AG09309 (cell line): ENCODE measurements around the gene AKT1S1.

Source experiments
- DNase-seq: peaks from one replicate; pipeline ENCODE4 v3.0.0-alpha.2; 2010; ENCODE audit warnings: low read depth
- H3K4me3 ChIP-seq: 2 replicates; pipeline ENCODE4 v1.5.1; 2011; ENCODE audit warnings: mild to moderate bottlenecking, low read depth, low read length, moderate library complexity; ENCODE audit not compliant: control insufficient read depth
- TF ChIP-seq, protein P1 (sequence below): IDR thresholded peaks from 2 replicates; pipeline ENCODE4 v1.5.1; 2011; ENCODE audit warnings: mild to moderate bottlenecking, low read depth, low read length, inconsistent platforms; ENCODE audit not compliant: insufficient read depth, control insufficient read depth; ENCODE audit errors: missing control alignments

Gene AKT1S1

DNA sequence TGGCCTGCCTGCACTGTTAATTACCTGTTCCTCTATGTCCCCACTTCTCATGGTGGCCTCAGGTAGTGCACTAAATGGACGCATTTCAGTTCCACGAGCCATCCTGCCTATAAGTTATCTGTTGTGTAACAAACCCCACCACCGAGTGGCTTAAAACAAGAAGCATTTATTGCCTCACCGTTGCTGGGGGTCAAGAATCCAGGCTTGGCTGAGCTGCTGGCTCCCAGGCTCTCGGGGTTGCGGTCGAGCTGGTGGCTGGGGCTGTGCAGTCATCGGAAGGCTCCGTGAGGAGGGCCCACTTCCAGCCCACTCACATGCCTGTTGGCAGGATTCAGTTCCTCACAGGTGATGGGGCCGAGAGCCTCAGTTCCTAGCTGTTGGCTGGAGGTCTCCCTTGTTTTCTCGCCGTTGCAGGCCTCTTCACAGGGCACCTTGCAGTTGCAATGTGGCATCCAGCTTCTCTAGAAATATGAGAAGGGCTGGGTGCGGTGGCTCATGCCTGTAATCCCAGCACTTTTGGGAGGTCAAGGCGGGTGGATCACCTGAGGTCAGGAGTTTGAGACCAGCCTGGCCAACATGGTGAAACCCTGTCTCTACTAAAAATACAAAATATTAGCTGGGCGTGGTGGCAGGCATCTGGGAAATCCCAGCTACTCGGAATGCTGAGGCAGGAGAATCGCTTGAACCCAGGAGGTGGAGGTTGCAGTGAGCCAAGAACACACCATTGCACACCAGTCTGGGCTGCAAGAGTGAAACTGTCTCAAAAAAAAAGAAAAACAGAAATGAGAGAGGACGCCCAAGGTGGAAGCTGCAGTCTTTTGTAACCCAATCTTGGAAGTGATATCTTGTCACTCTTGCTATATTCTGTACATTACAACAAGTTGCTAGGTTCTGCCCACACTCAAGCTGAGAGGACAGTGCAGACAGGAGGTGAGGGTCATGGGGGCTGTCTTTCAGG, 32.7 kb downstream of the AKT1S1 start:
- no peak overlapping the region for H3K4me3 ChIP-seq
- TF ChIP-seq, protein P1, sequence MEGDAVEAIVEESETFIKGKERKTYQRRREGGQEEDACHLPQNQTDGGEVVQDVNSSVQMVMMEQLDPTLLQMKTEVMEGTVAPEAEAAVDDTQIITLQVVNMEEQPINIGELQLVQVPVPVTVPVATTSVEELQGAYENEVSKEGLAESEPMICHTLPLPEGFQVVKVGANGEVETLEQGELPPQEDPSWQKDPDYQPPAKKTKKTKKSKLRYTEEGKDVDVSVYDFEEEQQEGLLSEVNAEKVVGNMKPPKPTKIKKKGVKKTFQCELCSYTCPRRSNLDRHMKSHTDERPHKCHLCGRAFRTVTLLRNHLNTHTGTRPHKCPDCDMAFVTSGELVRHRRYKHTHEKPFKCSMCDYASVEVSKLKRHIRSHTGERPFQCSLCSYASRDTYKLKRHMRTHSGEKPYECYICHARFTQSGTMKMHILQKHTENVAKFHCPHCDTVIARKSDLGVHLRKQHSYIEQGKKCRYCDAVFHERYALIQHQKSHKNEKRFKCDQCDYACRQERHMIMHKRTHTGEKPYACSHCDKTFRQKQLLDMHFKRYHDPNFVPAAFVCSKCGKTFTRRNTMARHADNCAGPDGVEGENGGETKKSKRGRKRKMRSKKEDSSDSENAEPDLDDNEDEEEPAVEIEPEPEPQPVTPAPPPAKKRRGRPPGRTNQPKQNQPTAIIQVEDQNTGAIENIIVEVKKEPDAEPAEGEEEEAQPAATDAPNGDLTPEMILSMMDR: no peak
- no peak for DNase-seq

DNA sequence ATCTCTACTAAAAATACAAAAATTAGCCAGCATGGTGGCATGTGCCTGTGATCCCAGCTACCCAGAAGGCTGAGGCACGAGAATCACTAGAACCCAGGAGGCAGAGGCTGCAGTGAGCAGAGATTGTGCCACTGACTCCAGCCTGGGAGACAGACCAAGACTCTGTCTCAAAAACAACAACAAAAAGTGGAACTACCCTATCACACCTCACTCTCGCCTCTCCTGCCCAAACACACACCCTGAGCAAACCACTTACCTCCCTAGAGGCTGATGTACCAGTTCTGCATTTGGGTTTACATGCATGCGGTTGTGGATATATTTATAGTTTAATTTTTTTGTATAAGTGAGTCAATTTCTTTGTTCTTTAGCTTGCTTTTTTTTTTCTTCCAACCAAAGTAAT, 33.9 kb downstream of the AKT1S1 start:
- DNase-seq: no peak
- no peak overlapping the region for H3K4me3 ChIP-seq
- TF ChIP-seq, protein P1: no peak

DNA sequence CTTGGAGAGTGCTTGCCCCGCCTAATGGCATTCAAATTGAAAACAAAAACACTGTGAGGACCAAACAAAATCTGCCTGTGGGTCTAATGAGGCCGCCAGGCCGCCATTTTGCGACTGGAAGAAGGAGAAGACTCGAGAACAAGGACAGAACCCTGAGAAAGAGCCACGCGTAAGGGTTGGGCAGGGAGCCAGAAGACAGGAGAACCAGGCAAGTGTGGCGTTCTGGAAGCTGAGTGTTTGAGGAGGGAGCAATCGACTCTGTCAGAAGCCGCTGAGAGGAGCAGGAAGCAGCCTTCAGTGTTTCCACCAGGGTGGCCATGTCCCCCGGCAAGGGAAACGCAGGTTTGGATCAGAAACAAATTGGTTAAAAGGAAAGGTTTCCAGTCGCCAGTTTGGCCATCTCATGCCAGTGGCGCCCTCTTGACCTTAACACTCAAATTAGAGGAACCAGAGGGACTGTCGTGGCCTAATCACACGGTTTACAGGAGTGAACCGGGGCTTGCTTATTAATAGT, 36.4 kb downstream of the AKT1S1 start:
- H3K4me3 ChIP-seq: no peak overlapping the region
- DNase-seq: no peak
- TF ChIP-seq, protein P1: no peak

DNA sequence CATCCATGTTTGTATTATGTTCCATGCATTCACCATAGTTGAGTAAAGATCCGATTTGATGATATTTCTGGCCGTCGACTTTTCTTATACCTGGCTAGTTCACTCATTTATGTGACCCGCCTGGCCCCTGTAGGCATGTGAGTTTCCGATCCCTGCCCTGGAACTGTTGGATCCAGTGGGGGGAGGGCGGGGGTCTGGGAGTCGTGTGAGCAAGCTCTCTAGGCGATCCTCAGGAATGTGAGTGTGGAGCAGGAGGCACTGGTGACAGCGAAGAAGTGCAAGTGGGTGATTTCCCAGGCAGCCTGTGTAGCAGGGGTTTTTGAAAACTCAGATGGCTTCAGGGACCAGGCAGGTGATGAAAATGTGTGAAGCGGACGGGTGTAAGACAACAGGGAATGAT, 36.8 kb downstream of the AKT1S1 start:
- DNase-seq: no peak
- no peak overlapping the region for H3K4me3 ChIP-seq
- TF ChIP-seq, protein P1: no peak

DNA sequence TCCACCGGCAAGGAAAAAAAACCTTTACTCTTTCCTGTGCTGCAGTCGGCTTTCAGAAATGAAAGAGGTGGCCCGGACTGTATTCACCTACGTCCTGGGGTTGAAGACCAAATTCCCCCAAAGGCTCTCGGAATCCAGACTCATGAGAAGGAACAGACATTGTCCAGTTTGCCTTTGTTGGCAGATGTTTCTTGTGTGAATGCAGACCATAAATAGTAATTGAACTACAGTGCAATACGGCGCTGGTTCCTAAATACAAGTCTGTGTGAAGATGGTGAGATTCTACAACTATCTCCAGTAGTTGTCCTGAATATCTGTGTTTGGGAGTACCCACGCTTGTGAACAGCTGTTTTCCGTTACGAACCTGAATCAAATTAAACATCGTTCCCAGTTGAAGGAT, 37.4 kb downstream of the AKT1S1 start:
- no peak for DNase-seq
- TF ChIP-seq, protein P1: no peak
- H3K4me3 ChIP-seq: no peak overlapping the region

DNA sequence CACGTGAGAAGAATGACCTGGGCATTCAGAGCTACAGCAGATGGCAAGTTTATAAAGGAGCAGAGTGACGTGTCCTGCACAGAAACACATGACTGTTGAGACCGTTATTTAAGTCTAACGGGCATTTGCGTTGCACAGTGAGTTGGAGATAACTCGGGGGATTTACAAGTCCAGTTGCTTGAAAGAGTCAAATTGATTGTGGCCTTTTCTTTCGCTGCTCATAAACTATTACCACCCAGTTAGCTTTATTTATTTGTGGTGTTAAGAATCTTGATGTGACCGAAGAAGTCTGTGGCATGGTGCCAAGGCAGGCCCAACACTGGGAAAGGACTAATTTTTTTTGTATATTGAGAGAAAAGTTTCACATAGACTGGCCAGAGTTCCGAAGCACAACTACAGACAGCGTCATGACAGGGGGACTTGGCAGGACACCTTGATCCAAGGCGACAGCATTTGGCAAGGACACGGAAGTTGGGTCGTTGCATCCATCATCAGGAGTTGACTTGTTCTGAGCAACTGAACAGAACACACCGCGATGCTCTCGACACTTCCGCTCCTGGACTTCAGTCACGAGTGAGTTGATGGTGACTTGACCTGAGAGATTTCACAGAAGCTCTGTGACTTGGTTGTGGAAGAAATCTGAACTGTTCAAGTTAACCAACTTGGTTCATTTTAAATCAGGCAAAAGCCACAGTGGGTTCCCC, 38.1 kb downstream of the AKT1S1 start:
- no peak overlapping the region for H3K4me3 ChIP-seq
- no peak for DNase-seq
- TF ChIP-seq, protein P1: no peak
